ENCODE measurements around the gene PGLYRP2.

GRCh38 chr19:15466851-15467733 is 12.2 kb downstream of the PGLYRP2 start:
- TF ChIP-seq SP1 (IDR thresholded peaks at IDR 0.05) (no peak), FOXM1 (IDR thresholded peaks at IDR 0.05; ENCODE audit: borderline replicate concordance) (no peak), TARDBP (IDR thresholded peaks at IDR 0.05) (no peak), ZNF384 (IDR thresholded peaks at IDR 0.05) (no peak), PKNOX1 (IDR thresholded peaks at IDR 0.05) (no peak), HDGF (IDR thresholded peaks at IDR 0.05; ENCODE audit: borderline replicate concordance) (no peak), NFRKB (IDR thresholded peaks at IDR 0.05) (no peak)

All from HEK293T (cell line).